T47D (cell line): ENCODE measurements around the gene SHC4.

Source experiments
- DNase-seq, 2 experiments: peaks; one replicate each; pipeline versions ENCODE4 v3.0.0 to v3.0.0-alpha.2; 2011 to 2012; ENCODE audit warnings: low read depth in 1 of 2, low spot score in 1 of 2
- JUND ChIP-seq: IDR thresholded peaks from 2 replicates; pipeline ENCODE4 v1.6.1; 2012; ENCODE audit warnings: low read depth
- in situ Hi-C: cut with HindIII; loops from 2 replicates; pipeline ENCODE4 v1.10.0; 2016; ENCODE audit warnings: low sequenced_read_pairs, low pct_unique_long_range_greater_than_20kb

SHC4 gene

DNA sequence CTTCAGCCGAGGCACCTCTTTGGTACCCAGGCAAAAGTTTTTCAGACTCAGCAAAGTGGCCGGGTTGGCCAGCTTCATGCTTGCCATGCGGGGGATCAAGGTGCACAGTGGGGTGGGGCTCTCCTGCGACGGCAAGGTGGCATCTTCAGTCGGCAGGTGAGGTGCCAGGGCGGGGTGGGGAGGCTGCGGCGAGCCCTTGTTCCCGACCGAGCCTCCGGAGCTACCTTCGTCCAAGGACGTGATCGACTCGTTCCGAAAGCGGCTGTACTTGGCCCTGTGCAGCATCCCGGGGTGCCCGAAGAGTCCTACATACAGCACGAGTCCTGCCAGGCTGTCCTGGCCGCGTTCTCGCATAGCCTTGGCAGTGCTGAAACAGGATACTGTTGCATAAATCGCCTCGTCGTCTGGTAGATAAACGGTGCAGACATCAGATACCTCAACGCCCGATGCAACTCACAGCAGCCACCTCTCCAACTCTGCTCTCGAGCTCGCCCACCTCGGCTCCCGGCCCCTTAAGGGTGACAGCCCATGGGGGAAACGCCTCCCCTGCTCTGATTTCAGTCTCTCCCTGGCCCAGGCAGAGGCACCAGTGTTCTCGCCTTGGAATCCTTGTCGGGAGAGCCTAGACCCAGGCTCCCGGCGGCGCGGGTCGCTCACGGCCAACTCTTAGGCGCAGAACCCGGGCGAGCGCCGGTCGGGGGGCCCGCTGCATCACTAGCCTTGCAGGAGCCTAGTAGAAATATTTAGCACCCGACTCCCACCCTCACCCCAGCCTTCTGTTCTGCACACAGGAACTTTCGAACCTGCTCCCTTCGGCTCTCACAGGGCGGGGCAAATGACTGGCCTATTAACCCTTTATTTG lies 826 bp downstream of the SHC4 start:
- no peak for TF ChIP-seq JUND
- in situ Hi-C loops, result no loop called here
- peak in 1 of 2 experiments; percentile 28 for DNase-seq

- DNase-seq, result no peak
- in situ Hi-C loops, result no loop called here
- no peak for TF ChIP-seq JUND
Measured at GRCh38 chr15:48955967-48956366, 7.8 kb downstream of the SHC4 start.

GRCh38 chr15:48955370-48955769 lies 8.3 kb downstream of the SHC4 start:
- TF ChIP-seq JUND, result no peak
- in situ Hi-C loops, result no loop called here
- DNase-seq, result no peak

- DNase-seq, result peak in 1 of 2 experiments; percentile 60
- in situ Hi-C loops, result no loop called here
- no peak for TF ChIP-seq JUND
Measured at GRCh38 chr15:48954538-48954937, 9.2 kb downstream of the SHC4 start.

GRCh38 chr15:48946840-48947187 lies 16.9 kb downstream of the SHC4 start:
- no peak for TF ChIP-seq JUND
- in situ Hi-C loops, result no loop called here

GRCh38 chr15:48946074-48946839 lies 17.5 kb downstream of the SHC4 start:
- in situ Hi-C loops, result no loop called here
- TF ChIP-seq JUND, result no peak
- DNase-seq, result no peak

More at GRCh38 chr15:48946840-48947187, 16.9 kb downstream of the SHC4 start:
- DNase-seq, result no peak

- DNase-seq, result no peak
- TF ChIP-seq JUND, result no peak
- in situ Hi-C loops, result no loop called here
Measured at GRCh38 chr15:48945386-48945785, 18.3 kb downstream of the SHC4 start.

- in situ Hi-C loops, result no loop called here
- no peak for DNase-seq
- no peak for TF ChIP-seq JUND
Measured at GRCh38 chr15:48941904-48942303, 21.8 kb downstream of the SHC4 start.

DNA sequence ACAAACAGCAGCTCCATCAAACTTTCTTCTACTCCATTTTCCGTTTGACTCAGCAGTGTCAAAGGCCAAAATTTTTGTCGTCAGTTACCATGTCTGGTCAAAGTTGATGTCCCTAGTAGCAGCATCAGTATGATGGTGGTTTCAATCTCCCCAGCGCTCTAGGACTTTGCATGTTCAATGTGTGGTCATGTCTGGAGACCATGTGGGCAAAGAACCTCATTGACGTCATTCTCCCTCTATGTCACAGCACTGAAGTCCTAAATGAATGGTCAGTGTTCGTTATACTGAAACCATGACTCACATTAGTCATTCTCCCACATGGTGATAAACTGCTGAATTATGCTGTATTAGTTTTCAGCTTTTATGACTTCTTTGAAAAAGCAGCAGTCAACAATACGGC lies 23.2 kb downstream of the SHC4 start:
- no peak for DNase-seq
- TF ChIP-seq JUND, result no peak
- in situ Hi-C loops, result no loop called here

DNA sequence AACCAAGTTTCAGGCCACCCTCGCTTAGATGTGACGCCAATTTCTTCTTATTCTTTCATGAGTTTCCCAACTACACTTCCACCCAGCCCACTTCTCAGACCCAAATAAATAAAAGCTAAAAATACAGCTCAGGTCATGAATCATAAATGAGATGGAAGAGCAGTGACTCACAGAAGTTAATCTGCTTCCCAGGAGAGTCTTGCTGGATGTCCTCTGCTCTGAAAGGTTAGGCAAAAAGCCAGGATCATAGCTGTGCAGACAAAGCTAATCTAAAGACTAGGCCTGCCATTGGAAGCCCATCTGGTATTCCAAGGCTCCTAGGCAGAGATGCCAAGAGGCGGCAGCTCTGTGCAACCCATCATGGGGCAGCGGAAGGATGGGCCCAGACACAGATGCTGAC lies 24.1 kb downstream of the SHC4 start:
- no peak for DNase-seq
- in situ Hi-C loops, result no loop called here
- no peak for TF ChIP-seq JUND

GRCh38 chr15:48937886-48938285 lies 25.8 kb downstream of the SHC4 start:
- peak; percentile 15 to 76 for DNase-seq
- in situ Hi-C loops, result no loop called here
- TF ChIP-seq JUND, result no peak

- in situ Hi-C loops, result no loop called here
- TF ChIP-seq JUND, result no peak
- no peak for DNase-seq
Measured at GRCh38 chr15:48936666-48937065, 27.1 kb downstream of the SHC4 start.

DNA sequence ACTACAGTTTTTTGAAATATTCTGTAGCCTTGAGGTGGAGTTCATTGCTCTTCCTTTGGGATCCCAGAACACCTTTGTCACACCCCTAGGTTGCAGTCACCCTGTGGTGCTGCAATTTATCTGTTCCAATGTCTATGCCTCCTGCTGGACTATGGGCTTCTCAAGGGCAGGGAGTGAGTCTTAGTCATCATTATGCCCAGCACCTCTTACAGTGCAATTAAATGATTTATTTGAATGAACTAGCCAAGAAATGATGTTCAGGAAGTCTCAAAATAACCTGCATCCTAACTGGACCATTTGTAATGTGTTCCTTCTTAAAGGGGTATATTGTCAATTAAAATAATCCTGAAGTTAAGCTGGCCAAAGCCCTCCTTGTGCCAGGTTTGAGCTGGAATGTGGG lies 28.5 kb downstream of the SHC4 start:
- TF ChIP-seq JUND, result no peak

More for the DNA sequence above, 28.5 kb downstream of the SHC4 start:
- in situ Hi-C loops, result no loop called here
- DNase-seq, result no peak
